Mesenchymal stem cell (in vitro differentiated cells and primary cell): ENCODE results near the gene MCRS1.

Experiments used
- DNase-seq: peaks from one replicate; pipeline ENCODE4 v3.0.0-alpha.2; 2013
- H2AFZ ChIP-seq: one replicate; pipeline ENCODE4 v1.6.1; 2013; ENCODE audit warnings: low read depth, mild to moderate bottlenecking, control low read depth, inconsistent platforms, low read length, moderate library complexity
- H2AK5ac ChIP-seq: 2 replicates; pipeline ENCODE4 v1.6.1; 2013; ENCODE audit warnings: low read length, moderate library complexity, mild to moderate bottlenecking, inconsistent platforms; ENCODE audit not compliant: severe bottlenecking
- H2BK120ac ChIP-seq: one replicate; pipeline ENCODE4 v1.6.1; 2013; ENCODE audit warnings: low read depth, mild to moderate bottlenecking, inconsistent platforms, low read length, moderate library complexity
- H2BK12ac ChIP-seq, 2 experiments: one replicate each; pipeline ENCODE4 v1.6.1; 2013; ENCODE audit warnings: inconsistent platforms in 2 of 2, low read length in 2 of 2, mild to moderate bottlenecking in 2 of 2, moderate library complexity in 2 of 2, control low read depth in 1 of 2
- H2BK15ac ChIP-seq: one replicate; pipeline ENCODE4 v1.6.1; 2013; ENCODE audit warnings: mild to moderate bottlenecking, low read depth, inconsistent platforms; ENCODE audit not compliant: poor library complexity, severe bottlenecking
- H2BK5ac ChIP-seq: 2 replicates; pipeline ENCODE4 v1.6.1; 2013; ENCODE audit warnings: low read depth, mild to moderate bottlenecking, low read length, control low read depth, inconsistent platforms; ENCODE audit not compliant: poor library complexity, severe bottlenecking
- H3K14ac ChIP-seq, 2 experiments: one replicate each; pipeline ENCODE4 v1.6.1; 2013; ENCODE audit warnings: inconsistent platforms in 2 of 2, low read length in 2 of 2, control low read depth in 1 of 2, mild to moderate bottlenecking in 1 of 2, moderate library complexity in 1 of 2
- H3K18ac ChIP-seq, 2 experiments: one replicate each; pipeline ENCODE4 v1.6.1; 2013; ENCODE audit warnings: inconsistent platforms in 2 of 2, low read length in 2 of 2, control low read depth in 1 of 2, low read depth in 1 of 2, mild to moderate bottlenecking in 1 of 2
- H3K23ac ChIP-seq, 2 experiments: one replicate each; pipeline ENCODE4 v1.6.1; 2013; ENCODE audit warnings: inconsistent platforms in 2 of 2, low read length in 2 of 2, mild to moderate bottlenecking in 2 of 2, moderate library complexity in 2 of 2, control low read depth in 1 of 2
- H3K27ac ChIP-seq: 2 replicates; pipeline ENCODE4 v1.5.1; 2013; ENCODE audit warnings: mild to moderate bottlenecking, moderate library complexity, low read length, control low read depth, inconsistent platforms; ENCODE audit not compliant: poor library complexity, severe bottlenecking
- H3K27me3 ChIP-seq, 2 experiments: 2 replicates each; pipeline versions ENCODE4 v1.6.1 to v1.7.0; 2013; ENCODE audit warnings: low read length in 2 of 2, mild to moderate bottlenecking in 2 of 2, moderate library complexity in 2 of 2, control low read depth in 1 of 2, inconsistent platforms in 1 of 2; ENCODE audit not compliant: control insufficient read depth in 1 of 2, insufficient read depth in 1 of 2
- H3K36me3 ChIP-seq, 2 experiments: 2 replicates each; pipeline versions ENCODE4 v1.6.1 to v1.7.0; 2013; ENCODE audit warnings: low read length in 2 of 2, control low read depth in 1 of 2, inconsistent platforms in 1 of 2, low read depth in 1 of 2, mild to moderate bottlenecking in 1 of 2; ENCODE audit not compliant: insufficient read depth in 2 of 2, control insufficient read depth in 1 of 2
- H3K4ac ChIP-seq, 2 experiments: one replicate each; pipeline ENCODE4 v1.6.1; 2013; ENCODE audit warnings: inconsistent platforms in 2 of 2, low read length in 2 of 2, mild to moderate bottlenecking in 2 of 2, moderate library complexity in 2 of 2, control low read depth in 1 of 2, low read depth in 1 of 2
- H3K4me1 ChIP-seq: 2 replicates; pipeline ENCODE4 v1.6.1; 2013; ENCODE audit warnings: low read depth, low read length, control low read depth; ENCODE audit not compliant: control insufficient read depth, insufficient read depth
- H3K4me2 ChIP-seq: 2 replicates; pipeline ENCODE4 v1.6.1; 2013; ENCODE audit warnings: low read length, mild to moderate bottlenecking, inconsistent platforms; ENCODE audit not compliant: poor library complexity, severe bottlenecking
- H3K4me3 ChIP-seq, 2 experiments: 2 replicates each; pipeline versions ENCODE4 v1.5.1 to v1.7.0; 2013; ENCODE audit warnings: low read length in 2 of 2, mild to moderate bottlenecking in 2 of 2, control low read depth in 1 of 2, low read depth in 1 of 2; ENCODE audit not compliant: insufficient read depth in 1 of 2
- H3K79me1 ChIP-seq: replicated peaks from 2 replicates; pipeline ENCODE4 v1.6.1; 2013; ENCODE audit warnings: mild to moderate bottlenecking, control low read depth, low read length, inconsistent platforms; ENCODE audit not compliant: poor library complexity, severe bottlenecking
- H3K9ac ChIP-seq: 2 replicates; pipeline ENCODE4 v1.7.0; 2013; ENCODE audit warnings: mild to moderate bottlenecking, low read length, moderate library complexity
- H3K9me3 ChIP-seq: 2 replicates; pipeline ENCODE4 v1.7.0; 2013; ENCODE audit warnings: mild to moderate bottlenecking, low read length; ENCODE audit not compliant: control insufficient read depth
- H4K8ac ChIP-seq: one replicate; pipeline ENCODE4 v1.6.1; 2013; ENCODE audit warnings: inconsistent platforms, mild to moderate bottlenecking, low read length, moderate library complexity
- H4K91ac ChIP-seq: one replicate; pipeline ENCODE4 v1.6.1; 2013; ENCODE audit warnings: mild to moderate bottlenecking, low read length, inconsistent platforms
- WGBS: methylation state at CpG from one replicate; pipeline ENCODE4 v1.1.7; 2013; ENCODE audit warnings: mixed read lengths; 5-methylcytosine and 5-hydroxymethylcytosine counted together

MCRS1 gene

GRCh38 chr12:49560695-49561094 lies 7.2 kb downstream of the MCRS1 start:
- no peak overlapping the region for H3K23ac ChIP-seq
- peaks cover 2% of the 10 kb centered on the region for H3K4me1 ChIP-seq
- no peak for DNase-seq
- H2BK12ac ChIP-seq: no peak overlapping the region
- no peak overlapping the region for H3K27ac ChIP-seq
- no peaks in the 10 kb centered on the region for H3K27me3 ChIP-seq
- H3K4me2 ChIP-seq: no peak overlapping the region
- no peak overlapping the region for H2BK5ac ChIP-seq
- H3K18ac ChIP-seq: no peak overlapping the region
- no peak overlapping the region for H4K91ac ChIP-seq
- H3K4ac ChIP-seq: no peak overlapping the region
- H2AFZ ChIP-seq: no peak overlapping the region
- H3K79me1 ChIP-seq: peaks cover 23% of the 10 kb centered on the region
- WGBS: over 99% methylated on average over 7 of the region's 7 CpGs
- H3K14ac ChIP-seq: no peak overlapping the region
- H3K4me3 ChIP-seq: no peak overlapping the region
- no peak overlapping the region for H2BK15ac ChIP-seq
- H2BK120ac ChIP-seq: no peak overlapping the region
- no peak overlapping the region for H3K9ac ChIP-seq
- peaks cover 91 to 94% of the 10 kb centered on the region in 2 experiments for H3K36me3 ChIP-seq
- no peaks in the 10 kb centered on the region for H3K9me3 ChIP-seq
- no peak overlapping the region for H4K8ac ChIP-seq
- no peak overlapping the region for H2AK5ac ChIP-seq

DNA sequence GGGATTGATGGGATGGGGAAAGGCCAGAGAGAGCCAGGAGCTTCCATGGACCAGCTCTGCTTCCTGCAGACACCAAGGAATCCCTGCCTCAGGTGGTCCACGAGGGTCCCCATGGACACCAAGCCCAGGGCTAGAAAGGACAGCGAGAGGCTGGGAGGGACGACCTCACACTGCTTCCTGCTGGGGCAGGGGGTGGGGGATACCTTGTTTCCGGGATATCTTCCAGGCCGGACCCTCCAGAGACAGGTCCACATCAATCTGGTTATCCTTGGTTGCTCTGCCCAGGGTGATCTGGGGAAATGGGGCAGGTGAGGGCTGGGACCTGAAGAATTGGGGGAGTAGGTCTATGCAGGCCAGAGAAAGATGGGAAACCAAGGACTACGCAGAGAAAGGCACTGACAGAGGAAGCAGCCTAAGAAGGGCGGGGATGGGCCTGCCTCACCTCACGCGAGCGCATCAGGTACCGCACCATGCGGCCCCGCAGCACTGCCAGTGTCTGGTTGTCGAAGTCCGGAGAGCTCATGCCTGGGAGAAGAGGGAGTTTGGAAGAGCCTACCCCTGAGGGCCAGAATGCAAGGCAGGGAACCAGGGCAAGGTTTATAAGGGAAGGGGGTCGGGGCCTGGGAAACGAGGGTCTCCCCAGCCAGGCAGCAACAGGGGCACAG lies 8.8 kb downstream of the MCRS1 start:
- Histone ChIP-seq H3K4ac (no peak overlapping the region), H3K79me1 (peaks cover 8% of the 10 kb centered on the region), H3K18ac (no peak overlapping the region), H4K91ac (no peak overlapping the region), H2BK15ac (no peak overlapping the region), H4K8ac (no peak overlapping the region), H3K27me3 (no peaks in the 10 kb centered on the region), H2BK5ac (no peak overlapping the region), H3K27ac (no peak overlapping the region), H3K4me3 (no peak overlapping the region), H2BK12ac (no peak overlapping the region), H2AK5ac (no peak overlapping the region), H2AFZ (no peak overlapping the region), H3K23ac (no peak overlapping the region), H3K4me1 (peaks cover 1% of the 10 kb centered on the region), H2BK120ac (no peak overlapping the region), H3K14ac (no peak overlapping the region), H3K4me2 (no peak overlapping the region), H3K36me3 (peaks cover 76 to 82% of the 10 kb centered on the region in 2 experiments), H3K9me3 (no peaks in the 10 kb centered on the region), H3K9ac (no peak overlapping the region)
- 98% methylated on average over 17 of the region's 17 CpGs for WGBS
- no peak for DNase-seq

DNA sequence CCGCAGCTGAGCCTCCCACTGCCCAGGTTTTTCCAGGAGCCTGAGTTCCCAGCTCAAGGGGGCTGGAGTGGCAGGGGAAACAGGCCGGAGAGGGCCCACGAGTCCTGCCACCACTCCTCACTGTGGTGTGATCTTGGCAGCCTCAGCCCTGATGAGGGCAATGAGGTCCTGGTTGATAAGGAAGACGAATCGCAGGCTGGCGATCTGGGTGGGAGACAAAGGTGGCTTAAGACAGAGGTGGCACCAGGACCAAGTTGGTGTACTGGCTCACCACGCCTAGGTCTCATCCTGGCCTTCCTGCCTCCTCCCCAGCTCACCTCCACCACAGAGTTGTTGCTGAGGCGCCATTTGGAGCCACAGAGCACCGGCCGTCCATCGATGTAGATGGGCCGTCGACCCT lies 9.4 kb downstream of the MCRS1 start:
- H3K4me3 ChIP-seq: no peak overlapping the region
- peaks cover 1% of the 10 kb centered on the region for H3K4me1 ChIP-seq
- H3K14ac ChIP-seq: no peak overlapping the region
- H2AK5ac ChIP-seq: no peak overlapping the region
- no peak overlapping the region for H3K4ac ChIP-seq
- H2BK120ac ChIP-seq: no peak overlapping the region
- peaks cover 0 to 3% of the 10 kb centered on the region in 2 experiments for H3K27me3 ChIP-seq
- no peak overlapping the region for H3K23ac ChIP-seq
- no peak overlapping the region for H4K91ac ChIP-seq
- WGBS: 95% methylated on average over 13 of the region's 13 CpGs
- no peak overlapping the region for H2BK15ac ChIP-seq
- DNase-seq: no peak
- H3K18ac ChIP-seq: no peak overlapping the region
- H2BK5ac ChIP-seq: no peak overlapping the region
- no peak overlapping the region for H2BK12ac ChIP-seq
- H4K8ac ChIP-seq: no peak overlapping the region
- no peak overlapping the region for H3K9ac ChIP-seq
- no peak overlapping the region for H3K4me2 ChIP-seq
- H3K27ac ChIP-seq: no peak overlapping the region
- H3K79me1 ChIP-seq: peaks cover 8% of the 10 kb centered on the region
- H2AFZ ChIP-seq: no peak overlapping the region
- H3K9me3 ChIP-seq: no peaks in the 10 kb centered on the region
- H3K36me3 ChIP-seq: peaks cover 70 to 75% of the 10 kb centered on the region in 2 experiments

- Histone ChIP-seq H2BK15ac (no peak overlapping the region), H2BK120ac (no peak overlapping the region), H2BK5ac (no peak overlapping the region), H3K27me3 (peaks cover 2 to 7% of the 10 kb centered on the region in 2 experiments), H3K4me3 (no peak overlapping the region), H3K4me2 (no peak overlapping the region), H3K4me1 (peaks cover 1% of the 10 kb centered on the region), H3K36me3 (peaks cover 63 to 69% of the 10 kb centered on the region in 2 experiments), H2AK5ac (no peak overlapping the region), H3K27ac (no peak overlapping the region), H3K9ac (no peak overlapping the region), H4K91ac (no peak overlapping the region), H3K9me3 (no peaks in the 10 kb centered on the region), H3K18ac (no peak overlapping the region), H3K23ac (no peak overlapping the region), H3K4ac (no peak overlapping the region), H2BK12ac (no peak overlapping the region), H2AFZ (no peak overlapping the region), H4K8ac (no peak overlapping the region), H3K79me1 (peaks cover 6% of the 10 kb centered on the region), H3K14ac (no peak overlapping the region)
- WGBS: 89% methylated on average over 7 of the region's 7 CpGs
- no peak for DNase-seq
These were observed 10.1 kb downstream of the MCRS1 start for GRCh38 chr12:49557917-49558215.
